ENCODE data around the gene PCYOX1L.

The PCYOX1L gene, protein sequence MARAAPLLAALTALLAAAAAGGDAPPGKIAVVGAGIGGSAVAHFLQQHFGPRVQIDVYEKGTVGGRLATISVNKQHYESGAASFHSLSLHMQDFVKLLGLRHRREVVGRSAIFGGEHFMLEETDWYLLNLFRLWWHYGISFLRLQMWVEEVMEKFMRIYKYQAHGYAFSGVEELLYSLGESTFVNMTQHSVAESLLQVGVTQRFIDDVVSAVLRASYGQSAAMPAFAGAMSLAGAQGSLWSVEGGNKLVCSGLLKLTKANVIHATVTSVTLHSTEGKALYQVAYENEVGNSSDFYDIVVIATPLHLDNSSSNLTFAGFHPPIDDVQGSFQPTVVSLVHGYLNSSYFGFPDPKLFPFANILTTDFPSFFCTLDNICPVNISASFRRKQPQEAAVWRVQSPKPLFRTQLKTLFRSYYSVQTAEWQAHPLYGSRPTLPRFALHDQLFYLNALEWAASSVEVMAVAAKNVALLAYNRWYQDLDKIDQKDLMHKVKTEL

GRCh38 chr5:149357370-149358293 lies at the start of gene PCYOX1L:
Gene PCYOX1L, plus strand, starts transcription at chr5:149358046. Its CDS starts 23 bp downstream, at chr5:149358069.
- peak; percentile 80 to 97 for DNase-seq (ENCODE audit: low read depth in 2 of 2)

DNA sequence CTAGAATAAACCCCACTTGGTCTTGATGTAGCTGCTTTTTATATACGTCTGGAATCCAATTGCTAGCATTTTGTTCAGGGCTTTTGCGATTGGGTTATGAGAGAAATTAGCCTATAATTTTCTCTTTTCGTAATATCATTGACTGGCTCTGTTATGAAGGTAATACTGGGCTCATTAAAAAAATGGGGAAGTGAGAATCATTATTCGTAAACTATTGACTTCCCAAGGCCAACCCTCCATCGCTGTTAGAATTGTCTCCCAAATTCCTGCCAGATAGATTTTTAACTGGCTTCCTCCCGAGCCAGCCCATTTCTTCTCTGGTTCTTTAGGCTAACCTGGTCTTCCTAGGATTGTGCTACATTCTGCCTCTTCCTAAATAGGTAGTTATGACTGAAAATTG lies 48.5 kb upstream of the PCYOX1L start:
- no peak for DNase-seq (ENCODE audit: low read depth in 2 of 2)

GRCh38 chr5:149310488-149310887 lies 47.4 kb upstream of the PCYOX1L start:
- DNase-seq (ENCODE audit: low read depth in 2 of 2): no peak

DNA sequence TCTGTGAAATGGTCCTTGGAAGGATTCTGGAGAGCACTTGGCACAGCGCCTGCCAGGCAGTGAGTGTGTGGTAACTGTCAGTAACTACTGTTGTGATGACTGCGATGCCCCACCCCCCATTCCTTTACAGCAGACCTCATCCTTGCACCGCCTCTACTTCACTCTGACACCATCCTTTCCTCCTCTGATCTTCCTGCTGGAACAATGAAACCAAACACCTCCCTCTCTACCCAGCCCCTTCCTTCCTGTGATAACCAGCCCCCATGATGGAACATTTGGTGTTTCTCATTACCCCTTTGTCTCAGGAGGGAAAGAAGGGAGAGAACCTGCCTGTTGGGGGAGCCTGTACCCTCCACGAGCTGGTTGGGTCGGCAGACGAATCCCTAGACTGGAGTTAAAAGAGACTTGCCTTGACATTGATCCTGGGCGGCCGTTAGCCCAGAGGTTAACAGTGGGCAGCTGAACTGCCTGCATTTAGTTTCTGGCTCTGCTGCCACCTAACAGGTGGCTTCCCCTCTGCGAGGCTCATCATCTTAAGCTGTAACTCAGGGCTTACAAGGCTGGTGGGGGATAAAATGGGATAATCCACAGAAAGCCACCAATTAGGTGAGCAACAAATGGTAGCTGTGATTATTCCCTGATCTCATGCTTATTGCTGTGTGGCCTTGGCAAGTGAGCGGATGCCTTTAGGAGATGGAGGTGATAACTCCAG lies 46.7 kb upstream of the PCYOX1L start:
- no peak for DNase-seq (ENCODE audit: low read depth in 2 of 2)

DNA sequence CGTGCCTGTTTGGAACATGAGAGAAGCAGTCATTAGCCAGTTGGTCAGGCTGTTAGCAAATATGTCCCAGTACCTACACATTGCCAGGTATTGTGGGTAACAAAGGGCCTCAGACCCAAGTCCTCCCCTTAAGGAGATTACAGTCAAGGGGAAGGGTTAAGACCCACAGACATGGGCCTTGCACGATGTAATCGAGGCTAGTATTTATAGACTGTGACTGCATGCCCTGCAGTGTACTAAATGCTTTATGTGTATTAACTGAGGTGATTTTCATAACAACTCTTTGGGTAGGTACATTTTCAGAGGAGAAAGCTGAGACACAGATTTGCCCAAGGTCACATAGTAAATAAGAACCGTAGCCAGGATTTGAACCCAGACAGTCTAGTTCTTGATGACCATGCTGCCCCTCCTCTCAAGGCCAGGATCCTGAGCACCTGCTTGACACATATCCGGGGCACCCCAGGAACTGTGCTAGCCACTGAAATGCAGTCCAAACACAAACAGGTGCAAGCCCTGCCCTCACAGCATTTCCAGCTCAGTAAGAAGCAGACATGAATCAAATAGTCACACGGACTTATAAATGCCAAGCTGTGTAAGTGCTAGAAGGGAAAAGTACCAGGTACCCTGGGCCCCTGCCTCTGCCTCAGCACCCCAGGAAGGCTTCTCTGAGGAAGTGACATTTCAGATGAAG lies 44.5 kb upstream of the PCYOX1L start:
- DNase-seq (ENCODE audit: low read depth in 2 of 2): no peak

DNA sequence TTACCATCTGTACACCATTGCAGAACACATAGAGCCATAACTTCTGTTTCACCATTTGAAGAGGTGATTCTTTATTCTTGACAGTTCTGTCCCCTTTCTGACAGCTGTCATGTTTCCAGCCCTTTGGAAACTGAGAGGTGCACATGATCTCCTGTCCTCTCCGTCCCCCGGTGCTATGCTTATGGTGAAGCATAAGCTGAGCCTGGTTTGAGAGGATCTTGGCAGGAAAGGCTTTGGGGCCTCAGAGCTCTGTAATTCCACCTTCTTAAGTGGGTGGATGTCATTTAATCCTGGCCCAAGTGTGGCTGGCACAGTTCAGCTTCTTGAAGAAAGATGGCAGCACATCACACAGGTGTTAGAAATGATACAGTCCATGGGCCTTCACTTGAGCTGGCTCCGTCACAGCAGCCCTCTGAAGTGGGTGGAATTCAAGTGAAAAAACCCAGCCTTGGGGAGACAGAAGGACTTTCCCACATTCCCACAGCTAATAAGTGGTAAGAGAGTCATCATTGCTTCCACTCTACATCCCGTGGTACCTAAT lies 43.2 kb upstream of the PCYOX1L start:
- DNase-seq (ENCODE audit: low read depth in 2 of 2): no peak

DNA sequence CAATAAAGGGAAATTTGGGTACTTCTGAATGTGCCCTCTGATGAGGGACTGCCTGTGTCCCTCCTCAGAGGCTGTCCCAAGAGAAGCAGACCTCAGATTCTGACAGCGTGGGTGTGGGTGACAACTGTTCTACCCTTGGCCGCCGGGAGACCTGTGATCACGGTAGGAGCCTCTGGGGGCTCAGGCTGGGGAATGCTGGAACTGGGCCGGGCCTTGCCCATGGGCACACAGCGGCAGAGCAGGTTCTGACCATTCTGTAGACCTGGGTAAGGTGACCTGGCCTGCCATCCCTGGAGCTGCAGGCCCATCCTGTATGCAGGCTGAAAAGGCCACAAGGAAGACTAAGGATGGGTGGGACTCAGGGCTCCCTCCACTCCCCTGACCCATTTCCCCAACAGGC lies 42.1 kb upstream of the PCYOX1L start:
- DNase-seq (ENCODE audit: low read depth in 2 of 2): no peak

DNA sequence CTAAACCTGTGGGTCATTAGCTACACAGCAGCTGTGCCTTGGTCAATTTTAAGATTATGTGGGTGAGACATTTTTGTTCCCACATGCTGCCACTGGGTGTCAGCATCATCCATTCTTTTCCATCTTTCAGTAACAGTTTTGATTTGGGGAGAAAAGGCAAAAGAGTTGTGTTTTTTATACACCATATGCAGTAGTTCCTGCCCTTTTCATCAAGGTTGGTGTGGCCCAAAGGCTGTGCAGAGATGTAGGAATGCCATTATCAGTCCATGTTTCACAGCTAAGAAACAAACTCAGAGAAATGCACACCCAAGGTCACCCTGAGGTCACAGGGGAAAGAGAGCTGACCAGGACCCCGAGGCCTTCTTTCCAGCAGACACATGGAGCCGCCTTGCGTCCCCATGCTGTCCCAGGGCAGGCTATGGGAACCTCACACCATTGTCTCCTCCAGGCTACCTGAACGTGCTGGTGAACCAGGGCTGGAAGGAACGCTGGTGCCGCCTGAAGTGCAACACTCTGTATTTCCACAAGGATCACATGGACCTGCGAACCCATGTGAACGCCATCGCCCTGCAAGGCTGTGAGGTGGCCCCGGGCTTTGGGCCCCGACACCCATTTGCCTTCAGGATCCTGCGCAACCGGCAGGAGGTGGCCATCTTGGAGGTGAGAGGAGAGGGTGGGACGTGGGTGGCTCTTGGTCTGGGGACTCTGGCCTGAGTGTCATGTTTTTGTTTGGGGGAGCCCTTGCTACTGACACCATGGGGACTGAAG lies 40.4 kb upstream of the PCYOX1L start:
- no peak for DNase-seq (ENCODE audit: low read depth in 2 of 2)

DNA sequence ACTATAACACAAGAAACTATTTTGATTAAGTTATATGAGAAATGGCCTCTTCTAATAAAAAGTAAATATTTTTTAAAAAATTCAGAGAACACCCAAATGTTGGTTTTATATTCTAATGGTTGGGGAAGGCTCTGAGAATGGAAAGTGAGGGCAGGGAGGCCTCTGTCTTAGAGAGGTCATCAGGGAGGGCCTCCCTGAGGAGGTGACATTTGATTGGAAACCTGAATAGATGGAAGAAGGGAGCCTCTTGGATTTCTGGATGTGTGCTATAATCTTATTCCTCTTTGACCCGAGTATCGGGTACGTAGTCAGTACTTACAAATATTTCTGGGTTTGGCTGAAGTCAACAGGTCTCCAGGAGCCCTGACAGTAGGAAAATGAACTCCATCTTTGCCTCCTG lies 38.7 kb upstream of the PCYOX1L start:
- no peak for DNase-seq (ENCODE audit: low read depth in 2 of 2)

- DNase-seq (ENCODE audit: low read depth in 2 of 2): no peak
Measured at GRCh38 chr5:149320791-149321330, 37.0 kb upstream of the PCYOX1L start.

- DNase-seq (ENCODE audit: low read depth in 2 of 2): no peak
Measured at GRCh38 chr5:149322518-149322917, 35.3 kb upstream of the PCYOX1L start.

- DNase-seq (ENCODE audit: low read depth in 2 of 2): no peak
Measured at GRCh38 chr5:149323210-149323609, 34.6 kb upstream of the PCYOX1L start.

GRCh38 chr5:149323621-149324205 lies 34.1 kb upstream of the PCYOX1L start:
- no peak for DNase-seq (ENCODE audit: low read depth in 2 of 2)

DNA sequence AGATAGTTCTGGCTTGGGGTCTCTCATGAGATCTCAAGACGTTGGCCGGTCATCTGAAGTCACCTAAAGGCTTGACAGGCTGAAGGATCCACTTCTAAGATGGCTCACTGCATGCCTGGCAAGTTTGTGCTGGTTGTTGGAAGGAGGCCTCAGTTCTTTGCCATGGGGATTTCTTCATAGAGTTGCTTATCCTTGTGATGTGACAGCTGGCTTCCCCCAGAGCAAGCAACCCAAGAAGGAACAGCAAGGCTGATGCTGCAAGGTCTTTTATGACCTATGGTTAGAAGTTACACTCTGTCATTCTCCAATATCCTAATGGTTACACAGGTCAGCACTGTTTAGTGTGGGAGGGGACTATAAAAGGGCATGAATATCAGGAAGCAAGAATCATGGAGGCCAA lies 33.2 kb upstream of the PCYOX1L start:
- DNase-seq (ENCODE audit: low read depth in 2 of 2): no peak

DNA sequence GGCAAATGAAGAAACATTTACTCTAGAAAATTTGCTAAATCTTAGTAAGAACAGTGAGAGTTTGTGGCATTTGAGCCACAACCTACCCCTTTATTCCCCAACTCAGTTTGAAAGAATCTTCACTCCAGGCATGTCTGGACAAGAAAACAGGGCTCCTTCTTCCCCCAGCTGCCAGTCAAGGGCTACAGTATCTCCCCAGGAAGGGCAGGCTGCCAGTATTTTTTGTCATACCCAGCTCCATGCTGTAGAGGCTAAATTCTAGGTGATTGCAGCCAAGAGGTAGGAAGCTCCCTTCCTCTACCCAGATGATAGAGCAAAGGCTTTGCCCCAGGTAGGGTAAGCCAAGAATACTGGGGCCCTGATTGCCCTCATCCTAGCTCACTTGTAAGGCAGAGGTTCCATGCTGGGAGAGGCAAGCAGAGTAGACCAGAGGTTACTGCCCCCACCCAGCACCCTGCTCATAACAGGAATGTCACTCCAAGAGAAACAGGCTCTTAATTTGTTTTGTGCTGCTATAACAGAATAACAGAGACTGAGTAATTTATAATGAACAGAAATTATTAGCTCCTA lies 32.6 kb upstream of the PCYOX1L start:
- no peak for DNase-seq (ENCODE audit: low read depth in 2 of 2)

DNA sequence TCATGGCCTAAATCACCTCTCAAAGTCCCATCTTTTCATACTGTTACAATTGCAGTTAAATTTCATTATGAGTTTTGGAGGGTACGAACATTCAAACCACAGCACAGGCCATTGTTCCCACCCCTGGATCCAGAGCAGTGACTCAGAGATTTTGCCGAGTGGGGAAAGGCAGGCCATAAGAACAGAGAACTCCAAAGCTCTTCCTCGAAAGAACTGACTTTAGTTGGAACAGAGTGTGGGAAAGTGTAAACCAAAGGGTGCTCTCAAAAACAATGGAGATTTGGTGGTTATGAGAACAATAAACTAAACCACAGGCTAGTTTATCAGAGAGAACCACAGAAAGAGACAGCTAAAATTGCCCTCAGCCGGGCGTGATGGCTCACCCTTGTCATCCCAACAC lies 32.0 kb upstream of the PCYOX1L start:
- DNase-seq (ENCODE audit: low read depth in 2 of 2): no peak

DNA sequence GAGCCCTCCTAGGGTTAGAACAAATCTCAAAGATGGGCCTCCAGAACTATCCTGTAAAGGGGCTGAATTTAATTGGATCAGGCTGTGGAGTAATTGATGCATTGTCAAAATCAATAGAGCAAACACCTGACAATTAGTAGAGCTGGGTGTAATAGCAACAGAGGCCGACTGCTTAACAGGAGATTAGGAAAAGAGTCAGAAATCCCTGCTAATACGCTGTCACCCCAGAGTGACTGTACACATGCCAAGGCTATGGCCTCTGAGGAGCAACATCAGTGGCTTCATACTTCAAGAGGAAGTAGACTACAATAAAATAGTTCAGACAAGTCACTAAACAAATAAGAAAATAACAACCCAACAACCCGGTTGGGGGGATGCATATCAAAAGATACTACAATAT lies 31.2 kb upstream of the PCYOX1L start:
- DNase-seq (ENCODE audit: low read depth in 2 of 2): no peak

DNA sequence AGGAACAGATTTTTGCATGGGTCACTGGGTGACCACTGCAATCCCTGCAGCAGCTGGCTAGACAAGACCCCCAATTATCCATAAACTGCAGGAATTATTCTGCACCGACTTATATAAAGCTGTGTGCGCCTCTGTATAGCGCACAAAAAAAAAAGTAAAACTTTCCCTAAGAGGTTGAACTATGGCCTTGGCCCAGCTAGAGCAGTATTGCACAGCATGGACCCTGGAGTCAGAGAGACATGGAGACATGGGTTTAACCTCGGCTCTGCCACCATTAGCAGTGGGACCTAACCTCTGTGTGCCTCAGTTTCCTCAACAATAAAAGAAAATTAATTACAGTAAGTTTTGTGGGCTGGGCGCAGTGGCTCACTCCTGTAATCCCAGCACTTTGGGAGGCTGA lies 29.7 kb upstream of the PCYOX1L start:
- no peak for DNase-seq (ENCODE audit: low read depth in 2 of 2)

GRCh38 chr5:149333711-149334443 lies 24.0 kb upstream of the PCYOX1L start:
- no peak for DNase-seq (ENCODE audit: low read depth in 2 of 2)

Measured in activated CD4-positive, alpha-beta T cell treated with anti-CD3 and anti-CD28 coated beads for 24 hours (primary cell).